Mesothelial cell of epicardium (in vitro differentiated cells): ENCODE data around the gene REEP1. TPM values are rescaled to one million over a fixed set of nuclear protein-coding genes. Genes with fewer than 3 reads are reported as not detected.

Experiments used
- DNase-seq, 2 experiments: peaks; one replicate each; pipeline ENCODE4 v3.0.0; 2021; ENCODE audit warnings: low spot score in 2 of 2; ENCODE audit not compliant: unreplicated experiment in 2 of 2
- H3K27ac Mint-ChIP-seq: 2 replicates; pipeline ENCODE4 v1.8.0; 2021; ENCODE audit warnings: mixed read lengths
- H3K27me3 Mint-ChIP-seq: 2 replicates; pipeline ENCODE4 v1.8.0; 2021; ENCODE audit warnings: low read depth, mixed read lengths
- H3K36me3 Mint-ChIP-seq: 2 replicates; pipeline ENCODE4 v1.8.0; 2021; ENCODE audit warnings: mixed read lengths
- H3K4me1 Mint-ChIP-seq: 2 replicates; pipeline ENCODE4 v1.8.0; 2021; ENCODE audit warnings: mixed read lengths
- H3K4me3 Mint-ChIP-seq: 2 replicates; pipeline ENCODE4 v1.8.0; 2021; ENCODE audit warnings: mild to moderate bottlenecking, moderate library complexity, mixed read lengths
- H3K9me3 Mint-ChIP-seq: 2 replicates; pipeline ENCODE4 v1.8.0; 2021; ENCODE audit warnings: mixed read lengths
- total RNA-seq: library from RNA; stranded (reverse); gene quantifications from 3 replicates; pipeline ENCODE4 v1.2.1, GENCODE V29; 2021
- TF ChIP-seq, protein P1 (sequence below): fragments of 200-600 bp; sonication (generic); IDR thresholded peaks from one replicate; pipeline ENCODE4 v1.5.0; 2021; ENCODE audit warnings: antibody characterized with exemption; ENCODE audit not compliant: unreplicated experiment

REEP1 gene
- total RNA-seq, 1 donor from 2014 or later: 1.9 TPM

DNA sequence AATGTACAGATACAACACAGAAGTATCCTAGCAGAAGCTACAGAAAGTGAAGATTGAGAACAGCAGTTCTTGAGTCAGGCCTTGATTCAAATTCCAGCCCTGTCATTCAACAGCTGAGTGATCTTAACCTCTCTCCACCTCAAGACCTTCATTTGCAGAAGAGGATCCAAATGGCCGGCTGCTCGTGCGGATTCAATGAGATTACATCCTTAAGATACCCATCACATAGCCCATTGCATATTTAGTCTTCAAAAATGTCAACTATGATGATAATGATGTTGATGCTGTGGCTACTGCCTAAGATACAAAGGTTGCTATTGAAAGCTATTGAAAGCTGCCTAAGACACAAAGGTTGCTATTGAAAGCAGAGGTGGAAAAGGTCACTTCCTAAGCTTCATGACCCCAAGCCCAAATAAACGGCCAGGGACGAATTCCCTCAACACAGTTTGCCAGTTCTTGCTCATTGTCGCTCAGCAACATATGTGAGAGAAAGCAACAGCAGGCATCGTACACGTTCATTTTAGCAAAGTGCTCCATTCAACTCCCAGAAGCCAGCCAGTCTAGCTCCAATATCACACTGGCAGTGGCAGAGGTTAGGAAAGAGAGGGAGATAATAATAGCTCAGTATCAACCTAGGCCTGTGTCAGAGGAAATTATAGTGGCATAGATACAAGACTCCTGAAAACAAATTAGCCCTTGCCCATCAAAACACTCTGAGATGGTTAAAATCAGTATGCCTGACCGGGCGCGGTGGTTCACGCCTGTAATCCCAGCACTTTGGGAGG is 102.0 kb downstream of the REEP1 start:
- Mint-ChIP-seq H3K4me3 (no peak overlapping the region), H3K36me3 (no peaks in the 10 kb centered on the region), H3K9me3 (no peaks in the 10 kb centered on the region), H3K27ac (no peak overlapping the region), H3K4me1 (peaks cover 11% of the 10 kb centered on the region), H3K27me3 (peaks cover 12% of the 10 kb centered on the region)
- DNase-seq: no peak
- TF ChIP-seq, protein P1, sequence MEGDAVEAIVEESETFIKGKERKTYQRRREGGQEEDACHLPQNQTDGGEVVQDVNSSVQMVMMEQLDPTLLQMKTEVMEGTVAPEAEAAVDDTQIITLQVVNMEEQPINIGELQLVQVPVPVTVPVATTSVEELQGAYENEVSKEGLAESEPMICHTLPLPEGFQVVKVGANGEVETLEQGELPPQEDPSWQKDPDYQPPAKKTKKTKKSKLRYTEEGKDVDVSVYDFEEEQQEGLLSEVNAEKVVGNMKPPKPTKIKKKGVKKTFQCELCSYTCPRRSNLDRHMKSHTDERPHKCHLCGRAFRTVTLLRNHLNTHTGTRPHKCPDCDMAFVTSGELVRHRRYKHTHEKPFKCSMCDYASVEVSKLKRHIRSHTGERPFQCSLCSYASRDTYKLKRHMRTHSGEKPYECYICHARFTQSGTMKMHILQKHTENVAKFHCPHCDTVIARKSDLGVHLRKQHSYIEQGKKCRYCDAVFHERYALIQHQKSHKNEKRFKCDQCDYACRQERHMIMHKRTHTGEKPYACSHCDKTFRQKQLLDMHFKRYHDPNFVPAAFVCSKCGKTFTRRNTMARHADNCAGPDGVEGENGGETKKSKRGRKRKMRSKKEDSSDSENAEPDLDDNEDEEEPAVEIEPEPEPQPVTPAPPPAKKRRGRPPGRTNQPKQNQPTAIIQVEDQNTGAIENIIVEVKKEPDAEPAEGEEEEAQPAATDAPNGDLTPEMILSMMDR: no peak

DNA sequence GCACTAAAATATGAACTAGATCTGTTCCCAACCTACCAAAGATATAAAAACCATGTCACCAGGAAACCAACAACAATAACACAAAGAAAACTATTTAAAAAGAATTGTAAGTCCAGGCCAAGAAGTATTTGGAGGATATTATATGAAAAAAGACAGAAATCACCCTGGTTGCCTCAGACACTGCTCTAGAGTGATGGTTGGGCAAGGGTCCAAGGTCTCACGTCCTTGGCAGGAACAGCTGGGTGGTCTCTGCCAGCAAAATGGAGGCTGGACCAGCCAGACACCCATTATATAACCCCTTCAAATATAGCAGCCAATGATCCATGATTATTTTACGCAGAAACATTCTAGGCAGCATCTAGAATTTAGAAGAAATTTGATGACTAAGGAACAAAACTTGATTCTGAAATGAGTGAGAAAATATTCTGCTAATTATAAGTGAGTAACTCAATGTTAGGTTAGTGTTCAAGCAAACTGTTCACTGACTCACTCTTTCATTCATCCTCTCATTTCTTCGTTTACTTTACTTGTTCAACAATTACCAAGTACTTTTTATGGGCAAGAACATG is 102.8 kb downstream of the REEP1 start:
- Mint-ChIP-seq H3K36me3 (no peaks in the 10 kb centered on the region), H3K27ac (no peak overlapping the region), H3K27me3 (peaks cover 9% of the 10 kb centered on the region), H3K9me3 (no peaks in the 10 kb centered on the region), H3K4me1 (peaks cover 11% of the 10 kb centered on the region), H3K4me3 (no peak overlapping the region)
- no peak for DNase-seq
- TF ChIP-seq, protein P1: no peak

DNA sequence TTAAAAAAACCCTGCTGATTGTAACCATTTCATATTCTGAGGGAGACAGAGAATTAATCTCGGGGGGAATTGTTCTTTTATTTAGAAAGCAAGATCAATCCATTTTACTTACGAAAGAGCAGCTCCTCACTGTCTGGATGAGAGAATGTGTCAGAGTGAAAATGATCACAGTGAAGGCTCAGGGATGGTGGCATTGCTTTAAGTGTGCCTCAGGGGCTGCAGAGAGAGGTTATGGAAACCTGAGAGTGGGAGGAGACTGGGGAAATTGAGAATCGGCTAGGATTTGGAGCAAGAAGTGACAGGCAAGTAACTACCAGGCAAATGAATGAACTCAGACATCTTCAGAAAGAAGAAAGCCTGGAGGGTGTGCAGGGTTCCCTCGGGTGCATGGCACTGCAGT is 104.0 kb downstream of the REEP1 start:
- Mint-ChIP-seq H3K36me3 (no peaks in the 10 kb centered on the region), H3K4me3 (no peak overlapping the region), H3K9me3 (no peaks in the 10 kb centered on the region), H3K27ac (no peak overlapping the region), H3K27me3 (peaks cover 7% of the 10 kb centered on the region), H3K4me1 (peaks cover 20% of the 10 kb centered on the region)
- DNase-seq: no peak
- TF ChIP-seq, protein P1: no peak

DNA sequence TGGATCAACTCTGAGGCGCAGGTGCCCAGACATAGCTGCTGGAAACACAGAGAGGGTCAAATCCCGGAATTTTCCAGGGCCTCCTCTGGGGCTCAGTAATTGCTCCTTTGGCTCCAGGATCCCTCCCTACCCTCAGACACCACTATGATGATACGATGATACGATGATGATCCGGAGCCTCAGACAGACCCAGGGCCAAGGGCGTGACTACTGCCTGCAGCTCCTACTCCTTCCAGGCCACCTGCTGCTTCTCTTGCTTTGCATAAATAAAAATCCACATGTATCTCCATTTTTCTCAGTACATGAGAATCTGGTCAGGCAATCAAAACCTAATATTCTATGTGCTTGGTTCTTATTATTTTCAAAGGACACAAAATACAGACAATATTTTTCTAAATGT is 104.5 kb downstream of the REEP1 start:
- Mint-ChIP-seq H3K4me1 (peaks cover 20% of the 10 kb centered on the region), H3K27me3 (peaks cover 5% of the 10 kb centered on the region)

DNA sequence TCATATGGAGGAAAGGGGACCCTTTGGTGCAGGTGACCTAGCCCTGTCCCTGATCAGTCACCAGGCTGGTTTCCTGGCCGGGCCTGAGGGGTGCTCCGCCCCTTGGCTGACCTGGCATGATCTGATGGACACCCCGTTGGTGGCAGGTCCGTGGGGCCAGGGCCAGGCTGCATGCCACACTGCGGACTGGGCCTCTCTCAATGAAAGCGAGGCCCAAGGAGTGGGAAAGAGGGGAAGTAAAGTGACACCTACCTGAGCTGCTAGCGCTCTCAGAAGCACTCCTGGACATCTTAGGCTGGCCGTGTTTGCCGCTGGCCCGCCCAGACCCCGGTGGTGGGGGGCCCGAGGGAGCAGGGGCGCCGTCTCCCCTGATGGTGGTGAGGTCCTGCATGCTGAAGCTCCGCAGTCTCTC is 105.0 kb downstream of the REEP1 start:
- Mint-ChIP-seq H3K36me3 (no peaks in the 10 kb centered on the region), H3K27ac (no peak overlapping the region), H3K4me3 (no peak overlapping the region), H3K9me3 (no peaks in the 10 kb centered on the region), H3K4me1 (peaks cover 20% of the 10 kb centered on the region), H3K27me3 (peaks cover 5% of the 10 kb centered on the region)
- TF ChIP-seq, protein P1: no peak
- no peak for DNase-seq

More for the DNA sequence above, 104.5 kb downstream of the REEP1 start:
- Mint-ChIP-seq H3K27ac (no peak overlapping the region), H3K4me3 (no peak overlapping the region), H3K9me3 (no peaks in the 10 kb centered on the region), H3K36me3 (no peaks in the 10 kb centered on the region)
- DNase-seq: no peak
- TF ChIP-seq, protein P1: no peak
